Measurements from ENCODE around the gene KIF2A. TPM values are rescaled to one million over a fixed set of nuclear protein-coding genes. Genes with fewer than 3 reads are reported as not detected.
A peak's percentile ranks its signal among the peaks of the same experiment; 100 is the strongest.

KIF2A gene
- total and polyA plus RNA-seq, 2 of the 13 experiments (the other 11 are each of a cell fraction or from before 2014, with no cell fraction given): 8.5 to 19.2 TPM

DNA sequence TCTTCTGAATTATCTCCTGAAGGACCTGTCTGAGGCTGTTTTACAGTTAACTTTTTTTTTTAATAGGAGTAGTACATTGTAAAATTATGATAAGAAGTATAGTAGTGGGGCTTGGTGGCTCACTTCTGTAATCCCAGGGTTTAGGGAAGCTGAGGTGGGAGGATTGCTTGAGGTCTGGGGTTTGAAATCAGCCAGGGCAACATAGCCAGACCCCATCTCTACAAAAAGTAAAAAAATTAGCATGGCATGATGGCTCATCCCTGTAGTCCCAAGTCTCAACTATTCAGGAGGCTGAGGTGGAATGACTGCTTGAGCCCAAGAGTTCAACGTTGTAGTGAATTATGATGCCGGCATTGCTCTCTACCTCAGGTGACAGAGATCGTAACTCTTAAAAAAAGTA lies 113.6 kb downstream of the KIF2A start:
- CTCF ChIA-PET (ENCODE audit: low intra/inter-chr PET ratio, low total read pairs): no interaction called here
- H3K79me2 ChIP-seq (ENCODE audit: insufficient read depth, low read length): peaks cover 77% of the 10 kb centered on the region
- ATAC-seq (no peak), FAIRE-seq (no peak), DNase-seq (ENCODE audit: low spot score) (no peak)
- no peak overlapping the region for H3K9ac ChIP-seq (ENCODE audit: insufficient read depth, low read depth, low read length)
- H3K4me2 ChIP-seq (ENCODE audit: low read depth, low read length): no peak overlapping the region
- TF ChIP-seq ELF3 (CRISPR knock-in tag; IDR thresholded peaks at IDR 0.05) (no peak), ZNF121 (CRISPR knock-in tag; IDR thresholded peaks at IDR 0.05) (0 out of 2 replicates have a peak, but pooled peaks have one; percentile 10), SRSF9 (IDR thresholded peaks at IDR 0.05; ENCODE audit: borderline replicate concordance, insufficient read depth, low read depth, low read length, poor library complexity, severe bottlenecking) (no peak), ASH2L (IDR thresholded peaks at IDR 0.05; ENCODE audit: insufficient read length, low read depth, low read length) (no peak), KLF15 (CRISPR knock-in tag; IDR thresholded peaks at IDR 0.05; ENCODE audit: borderline replicate concordance) (no peak), SYNCRIP (IDR thresholded peaks at IDR 0.05; ENCODE audit: insufficient read depth, low read depth, low read length) (no peak)
- H3K9me3 ChIP-seq (ENCODE audit: low read length): no peaks in the 10 kb centered on the region
- H4K20me1 ChIP-seq (ENCODE audit: insufficient read depth, low read length): no peaks in the 10 kb centered on the region
- POLR2A ChIA-PET: no interaction called here
- no peaks in the 10 kb centered on the region for H3K27me3 ChIP-seq (ENCODE audit: control insufficient read depth in 1 of 2, insufficient read depth in 2 of 2, low read length in 2 of 2)
- 95% methylated on average over 3 of the region's 3 CpGs for WGBS (ENCODE audit: low lambda C conversion rate)
- H3K27ac ChIP-seq (ENCODE audit: extremely low read length, insufficient read depth, low read length): no peak overlapping the region
- H3K4me1 ChIP-seq (ENCODE audit: insufficient read depth, low read length): peaks cover 7% of the 10 kb centered on the region
- H3K36me3 ChIP-seq (replicated peaks in 1 of 2; ENCODE audit: control insufficient read depth in 1 of 2, insufficient read depth in 2 of 2, low read length in 2 of 2): peaks cover 0 to 18% of the 10 kb centered on the region in 2 experiments; a peak in 2 of 5 replicates
- in situ Hi-C loops (cut with HindIII; ENCODE audit: extremely low pct_ligation_motif_present, low pct_unique_long_range_greater_than_20kb): no loop called here
- no peak overlapping the region for H3K4me3 ChIP-seq (replicated peaks in 1 of 3; ENCODE audit: insufficient read depth in 1 of 3, low read depth in 2 of 3, low read length in 3 of 3)
- intact Hi-C loops (cut with micrococcal nuclease; ENCODE audit: unreplicated experiment): no loop called here
- H2AFZ ChIP-seq (ENCODE audit: low read length): no peak overlapping the region
- BruUV-seq (replicated peaks): no TSS peak

- DNase-seq (ENCODE audit: low spot score) (no peak), FAIRE-seq (no peak), ATAC-seq (no peak)
- Histone ChIP-seq H3K4me3 (replicated peaks in 1 of 3; ENCODE audit: insufficient read depth in 1 of 3, low read depth in 2 of 3, low read length in 3 of 3) (no peak overlapping the region), H3K4me2 (ENCODE audit: low read depth, low read length) (no peak overlapping the region), H3K27ac (ENCODE audit: extremely low read length, insufficient read depth, low read length) (no peak overlapping the region), H2AFZ (ENCODE audit: low read length) (no peak overlapping the region), H4K20me1 (ENCODE audit: insufficient read depth, low read length) (no peaks in the 10 kb centered on the region), H3K9me3 (ENCODE audit: low read length) (no peaks in the 10 kb centered on the region), H3K4me1 (ENCODE audit: insufficient read depth, low read length) (no peaks in the 10 kb centered on the region), H3K36me3 (replicated peaks in 1 of 2; ENCODE audit: control insufficient read depth in 1 of 2, insufficient read depth in 2 of 2, low read length in 2 of 2) (peaks cover 0 to 15% of the 10 kb centered on the region in 2 experiments; a peak in 2 of 5 replicates), H3K27me3 (ENCODE audit: control insufficient read depth in 1 of 2, insufficient read depth in 2 of 2, low read length in 2 of 2) (no peaks in the 10 kb centered on the region), H3K79me2 (ENCODE audit: insufficient read depth, low read length) (peaks cover 78% of the 10 kb centered on the region), H3K9ac (ENCODE audit: insufficient read depth, low read depth, low read length) (no peak overlapping the region)
- ChIA-PET POLR2A (no interaction called here), CTCF (ENCODE audit: low intra/inter-chr PET ratio, low total read pairs) (no interaction called here)
- in situ Hi-C loops (cut with HindIII; ENCODE audit: extremely low pct_ligation_motif_present, low pct_unique_long_range_greater_than_20kb): no loop called here
- intact Hi-C loops (cut with micrococcal nuclease; ENCODE audit: unreplicated experiment): no loop called here
- no TSS peak for BruUV-seq (replicated peaks)
- WGBS (ENCODE audit: low lambda C conversion rate): 95% methylated on average over 1 of the region's 1 CpG
- TF ChIP-seq SSRP1 (CRISPR knock-in tag; IDR thresholded peaks at IDR 0.05) (no peak), HMG20A (CRISPR knock-in tag; IDR thresholded peaks at IDR 0.05; ENCODE audit: borderline replicate concordance) (no peak), ELF4 (CRISPR knock-in tag; IDR thresholded peaks at IDR 0.05; ENCODE audit: borderline replicate concordance) (no peak), ZNF777 (CRISPR knock-in tag; IDR thresholded peaks at IDR 0.05) (no peak), ZNF749 (CRISPR knock-in tag; IDR thresholded peaks at IDR 0.05; ENCODE audit: borderline replicate concordance) (no peak)
- TF ChIP-seq, protein P1, sequence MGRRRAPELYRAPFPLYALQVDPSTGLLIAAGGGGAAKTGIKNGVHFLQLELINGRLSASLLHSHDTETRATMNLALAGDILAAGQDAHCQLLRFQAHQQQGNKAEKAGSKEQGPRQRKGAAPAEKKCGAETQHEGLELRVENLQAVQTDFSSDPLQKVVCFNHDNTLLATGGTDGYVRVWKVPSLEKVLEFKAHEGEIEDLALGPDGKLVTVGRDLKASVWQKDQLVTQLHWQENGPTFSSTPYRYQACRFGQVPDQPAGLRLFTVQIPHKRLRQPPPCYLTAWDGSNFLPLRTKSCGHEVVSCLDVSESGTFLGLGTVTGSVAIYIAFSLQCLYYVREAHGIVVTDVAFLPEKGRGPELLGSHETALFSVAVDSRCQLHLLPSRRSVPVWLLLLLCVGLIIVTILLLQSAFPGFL (CRISPR knock-in tag; IDR thresholded peaks at IDR 0.05): no peak
- TF ChIP-seq, protein P2, sequence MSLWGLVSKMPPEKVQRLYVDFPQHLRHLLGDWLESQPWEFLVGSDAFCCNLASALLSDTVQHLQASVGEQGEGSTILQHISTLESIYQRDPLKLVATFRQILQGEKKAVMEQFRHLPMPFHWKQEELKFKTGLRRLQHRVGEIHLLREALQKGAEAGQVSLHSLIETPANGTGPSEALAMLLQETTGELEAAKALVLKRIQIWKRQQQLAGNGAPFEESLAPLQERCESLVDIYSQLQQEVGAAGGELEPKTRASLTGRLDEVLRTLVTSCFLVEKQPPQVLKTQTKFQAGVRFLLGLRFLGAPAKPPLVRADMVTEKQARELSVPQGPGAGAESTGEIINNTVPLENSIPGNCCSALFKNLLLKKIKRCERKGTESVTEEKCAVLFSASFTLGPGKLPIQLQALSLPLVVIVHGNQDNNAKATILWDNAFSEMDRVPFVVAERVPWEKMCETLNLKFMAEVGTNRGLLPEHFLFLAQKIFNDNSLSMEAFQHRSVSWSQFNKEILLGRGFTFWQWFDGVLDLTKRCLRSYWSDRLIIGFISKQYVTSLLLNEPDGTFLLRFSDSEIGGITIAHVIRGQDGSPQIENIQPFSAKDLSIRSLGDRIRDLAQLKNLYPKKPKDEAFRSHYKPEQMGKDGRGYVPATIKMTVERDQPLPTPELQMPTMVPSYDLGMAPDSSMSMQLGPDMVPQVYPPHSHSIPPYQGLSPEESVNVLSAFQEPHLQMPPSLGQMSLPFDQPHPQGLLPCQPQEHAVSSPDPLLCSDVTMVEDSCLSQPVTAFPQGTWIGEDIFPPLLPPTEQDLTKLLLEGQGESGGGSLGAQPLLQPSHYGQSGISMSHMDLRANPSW (CRISPR knock-in tag; IDR thresholded peaks at IDR 0.05; ENCODE audit: borderline replicate concordance): no peak
Observed at GRCh38 chr5:62421414-62421813, 115.4 kb downstream of the KIF2A start.
